ENCODE results near the gene CCDC6.

GRCh38 chr10:59885430-59886134 is 20.8 kb downstream of the CCDC6 start:
- TF ChIP-seq ZNF274 (IDR thresholded peaks at IDR 0.05; ENCODE audit: low read depth, low read length) (no peak), SUZ12 (IDR thresholded peaks at IDR 0.05; ENCODE audit: extremely low read depth, insufficient read depth, insufficient read length) (no peak), YY1 (IDR thresholded peaks at IDR 0.05; ENCODE audit: insufficient read depth, insufficient read length) (no peak)

All from NT2/D1 (cell line).